GM12891 (cell line): ENCODE measurements around the gene ANAPC7.

Source experiments
- POLR2A ChIP-seq: IDR thresholded peaks from 2 replicates; pipeline ENCODE4 v1.6.1; 2011; ENCODE audit warnings: low read depth, low read length, control low read depth
- POLR2AphosphoS5 ChIP-seq: IDR thresholded peaks from 2 replicates; pipeline ENCODE4 v1.6.1; 2011; ENCODE audit warnings: low read depth, low read length, control low read depth

DNA sequence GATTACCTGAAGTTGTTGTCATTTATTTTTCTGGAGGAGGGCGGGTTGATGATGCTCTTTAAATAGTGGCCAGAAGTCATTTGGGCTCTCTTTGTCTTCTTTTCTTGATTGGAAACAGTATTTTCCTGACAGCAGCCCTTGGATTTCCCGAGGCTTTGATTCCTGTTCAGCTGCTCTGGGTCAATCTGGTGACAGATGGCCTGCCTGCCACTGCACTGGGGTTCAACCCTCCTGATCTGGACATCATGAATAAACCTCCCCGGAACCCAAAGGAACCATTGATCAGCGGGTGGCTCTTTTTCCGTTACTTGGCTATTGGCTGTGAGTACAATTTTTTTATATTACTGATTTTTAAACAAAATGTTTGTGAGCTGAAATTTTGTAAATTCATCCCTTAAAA lies 60.4 kb downstream of the ANAPC7 start:
- no peak for TF ChIP-seq POLR2AphosphoS5
- TF ChIP-seq POLR2A = no peak
